Measurements from ENCODE around the gene ALG9.
"Not testable (repeated sequence)": the region's sequence is repeated elsewhere in the genome, so short reads cannot be mapped to it uniquely, and the experiment has no call there.

ALG9 gene

DNA sequence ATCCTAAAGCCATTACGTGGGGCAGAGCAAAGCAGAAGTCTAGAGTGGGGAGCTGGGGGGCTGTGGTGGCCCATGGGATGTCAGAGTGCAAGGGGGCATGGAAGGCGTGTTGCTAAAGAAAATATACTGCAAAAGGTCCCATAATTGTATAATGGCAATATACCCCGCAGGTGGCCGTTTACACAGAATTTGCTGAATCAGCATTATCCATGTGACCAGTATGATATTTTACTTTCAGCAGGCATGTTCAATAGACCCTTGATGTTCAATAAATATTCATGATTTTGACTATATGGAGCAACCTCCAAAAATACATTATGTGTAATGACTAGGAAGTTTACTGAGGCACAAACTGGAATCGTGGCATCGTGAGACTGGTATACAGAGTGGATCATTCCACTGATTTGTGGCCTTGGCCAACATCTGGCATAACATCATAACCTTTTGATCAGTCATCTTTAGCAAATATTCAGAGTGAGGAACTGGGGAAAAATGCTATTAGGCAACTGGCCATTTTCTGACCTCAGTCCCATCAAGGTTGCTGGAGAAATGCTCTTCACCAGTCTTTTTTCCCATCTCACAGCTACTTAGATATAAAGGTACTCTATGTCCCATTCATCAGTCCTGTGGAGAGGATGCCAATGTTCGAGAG, 75.9 kb downstream of the ALG9 start:
- no peak for DNase-seq (ENCODE audit: low read depth in 2 of 2)

DNA sequence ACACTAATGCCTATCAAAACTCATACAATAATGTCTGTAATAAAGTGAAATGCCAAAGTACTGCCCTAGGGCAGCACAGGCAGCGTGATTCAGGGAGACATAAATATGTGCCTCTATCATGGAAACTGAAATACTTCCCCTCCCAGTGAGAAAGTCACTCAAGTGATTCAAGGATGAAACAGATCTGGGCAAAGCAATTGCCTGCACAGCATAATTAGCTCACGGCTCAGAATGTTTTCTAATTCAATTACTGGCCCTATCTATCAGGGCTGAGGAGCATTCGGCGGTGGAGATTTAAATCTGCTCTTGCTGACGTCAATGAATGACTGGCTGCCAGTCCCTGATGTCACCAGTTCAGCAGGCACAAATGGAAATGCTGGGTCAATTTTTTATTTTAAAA, 77.5 kb downstream of the ALG9 start:
- no peak for DNase-seq (ENCODE audit: low read depth in 2 of 2)

DNA sequence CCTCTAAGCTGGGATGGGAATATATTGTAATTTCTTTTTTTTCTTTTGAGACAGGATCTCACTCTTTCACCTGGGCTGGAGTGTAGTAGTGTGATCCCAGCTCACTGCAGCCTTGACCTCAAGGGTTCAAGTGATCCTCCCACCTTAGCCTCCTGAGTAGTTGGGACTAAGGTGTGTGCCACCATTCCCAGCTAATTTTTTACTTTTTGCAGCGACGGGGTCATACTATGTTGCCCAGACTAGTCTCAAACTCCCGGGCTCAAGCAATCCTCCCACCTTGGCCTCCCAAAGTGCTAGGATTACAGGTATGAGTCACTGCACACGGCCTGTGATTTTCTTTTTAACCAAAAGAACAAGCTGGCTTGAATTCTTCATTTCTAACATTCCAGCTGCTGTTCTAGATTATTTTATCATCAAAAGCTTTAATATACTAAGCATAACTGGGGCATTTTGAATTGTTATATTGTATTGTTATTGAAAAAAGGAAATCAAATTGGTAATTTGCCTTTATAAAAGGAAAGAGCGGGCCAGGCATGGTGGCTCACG, 78.4 kb downstream of the ALG9 start:
- no peak for DNase-seq (ENCODE audit: low read depth in 2 of 2)

DNA sequence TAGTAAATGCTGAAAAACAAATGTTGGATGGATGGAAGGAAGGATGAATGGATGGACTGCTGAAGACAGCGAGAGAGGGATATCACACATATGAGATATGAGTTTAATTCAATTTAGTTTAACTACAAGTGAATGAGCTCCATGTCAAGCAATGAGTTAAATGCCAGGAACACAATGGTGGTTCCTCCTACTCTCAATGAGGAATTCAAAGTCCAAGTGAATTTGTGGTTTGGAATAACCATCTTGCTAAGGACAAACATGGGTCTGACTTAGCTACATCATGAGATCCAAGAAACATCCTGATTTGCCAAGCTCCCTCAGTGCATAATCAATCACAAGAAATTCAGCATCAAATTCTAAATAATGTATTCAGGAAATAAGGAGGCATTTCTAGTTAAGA, 79.1 kb downstream of the ALG9 start:
- DNase-seq (ENCODE audit: low read depth in 2 of 2) = no peak

DNA sequence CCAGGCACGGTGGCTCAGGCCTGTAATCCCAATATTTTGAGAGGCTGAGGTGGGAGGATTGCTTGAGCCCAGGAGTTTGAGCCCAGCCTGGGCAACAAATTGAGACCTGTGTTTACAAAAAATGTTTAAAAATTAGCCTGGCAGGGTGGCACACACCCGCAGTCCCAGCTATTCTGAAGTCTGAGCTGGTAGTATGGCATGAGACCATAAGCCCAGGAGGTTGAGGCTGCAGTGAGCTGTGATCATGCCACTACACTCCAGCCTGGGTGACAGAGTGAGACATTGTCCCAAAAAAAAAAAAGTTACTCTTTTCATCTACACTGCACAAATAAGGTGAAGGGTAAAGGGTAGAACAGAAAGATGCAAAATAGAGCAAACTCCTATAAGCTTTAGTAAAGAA, 82.9 kb downstream of the ALG9 start:
- DNase-seq (ENCODE audit: low read depth in 2 of 2) = no peak

DNA sequence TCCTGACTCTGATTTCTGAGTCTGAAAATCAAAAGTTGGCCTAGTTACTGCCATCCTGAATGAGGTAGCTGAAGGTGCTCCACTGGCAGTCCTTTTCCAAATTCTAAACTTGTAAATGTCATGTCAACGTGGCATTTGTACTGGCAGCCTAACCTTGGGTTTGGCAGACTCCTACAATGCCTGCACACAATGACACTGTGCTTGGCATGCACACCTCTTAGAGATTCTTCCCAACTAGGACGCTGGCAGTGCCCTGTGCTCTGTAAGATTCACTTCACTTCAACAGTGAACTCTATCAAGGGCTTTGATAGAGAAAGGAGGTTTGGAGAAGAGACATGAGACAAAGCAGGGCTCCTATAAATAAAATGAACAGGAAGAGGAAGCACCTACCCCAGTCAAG, 83.3 kb downstream of the ALG9 start:
- DNase-seq (ENCODE audit: low read depth in 2 of 2) = no peak

DNA sequence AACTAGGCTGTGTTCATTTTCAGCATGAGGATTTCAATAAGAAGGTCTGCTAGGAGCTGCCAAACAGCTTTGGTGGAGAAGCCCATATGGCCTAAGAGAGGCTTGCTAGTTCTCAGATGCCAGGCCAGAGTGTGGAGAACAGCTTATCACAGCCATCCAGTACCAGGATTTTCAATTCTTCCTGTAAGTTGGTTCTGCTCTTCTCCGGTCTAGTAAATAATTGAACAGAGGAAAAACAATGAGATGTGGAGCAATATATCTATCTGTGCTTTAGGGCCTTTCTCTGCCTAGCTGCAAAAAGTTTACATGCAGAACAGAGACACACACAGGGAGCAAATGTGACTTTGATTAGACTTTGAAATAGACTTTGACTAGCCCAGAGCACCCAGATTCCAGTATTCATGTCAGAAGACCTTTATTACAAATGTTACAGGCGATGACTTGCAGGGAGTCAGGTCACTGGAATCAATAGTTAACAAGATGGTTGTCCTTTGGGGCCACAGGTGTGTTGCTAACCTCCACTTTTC, 85.4 kb downstream of the ALG9 start:
- DNase-seq (ENCODE audit: low read depth in 2 of 2) = no peak

DNA sequence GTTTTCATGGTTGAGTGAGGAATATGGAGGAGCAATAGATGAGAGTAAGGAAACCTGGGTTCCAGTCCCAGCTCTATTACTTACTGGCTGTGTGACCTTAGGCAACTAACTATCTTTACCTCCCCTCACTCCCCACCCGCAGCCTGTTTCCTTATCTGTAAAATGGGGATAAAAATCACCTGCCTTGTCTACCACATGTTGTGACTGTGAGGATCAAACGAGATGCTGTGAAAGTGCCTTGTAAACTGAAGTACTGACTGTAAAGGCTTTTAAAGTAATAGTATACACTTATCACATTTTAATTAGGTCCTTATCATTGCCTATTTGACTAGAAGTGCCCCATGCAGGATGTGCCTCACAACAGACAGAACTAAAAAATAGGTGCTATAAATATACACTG, 86.3 kb downstream of the ALG9 start:
- no peak for DNase-seq (ENCODE audit: low read depth in 2 of 2)

DNA sequence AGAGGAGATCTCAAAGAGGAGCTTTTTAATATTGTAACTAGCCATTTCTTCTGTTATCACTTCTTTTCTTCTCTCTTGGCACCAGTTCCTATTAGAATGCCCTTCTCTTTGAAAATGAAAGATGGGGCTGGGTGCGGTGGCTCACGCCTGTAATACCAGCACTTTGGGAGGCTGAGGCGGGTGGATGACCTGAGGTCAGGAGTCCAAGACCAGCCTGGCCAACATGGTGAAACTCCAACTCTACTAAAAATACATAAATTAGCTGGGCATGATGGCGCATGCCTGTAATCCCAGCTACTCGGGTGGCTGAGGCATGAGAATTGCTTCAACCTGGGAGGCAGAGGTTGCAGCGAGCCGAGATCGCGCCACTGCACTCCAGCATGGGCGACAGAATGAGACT, 87.1 kb downstream of the ALG9 start:
- not testable (repeated sequence) for DNase-seq (ENCODE audit: low read depth in 2 of 2)

DNA sequence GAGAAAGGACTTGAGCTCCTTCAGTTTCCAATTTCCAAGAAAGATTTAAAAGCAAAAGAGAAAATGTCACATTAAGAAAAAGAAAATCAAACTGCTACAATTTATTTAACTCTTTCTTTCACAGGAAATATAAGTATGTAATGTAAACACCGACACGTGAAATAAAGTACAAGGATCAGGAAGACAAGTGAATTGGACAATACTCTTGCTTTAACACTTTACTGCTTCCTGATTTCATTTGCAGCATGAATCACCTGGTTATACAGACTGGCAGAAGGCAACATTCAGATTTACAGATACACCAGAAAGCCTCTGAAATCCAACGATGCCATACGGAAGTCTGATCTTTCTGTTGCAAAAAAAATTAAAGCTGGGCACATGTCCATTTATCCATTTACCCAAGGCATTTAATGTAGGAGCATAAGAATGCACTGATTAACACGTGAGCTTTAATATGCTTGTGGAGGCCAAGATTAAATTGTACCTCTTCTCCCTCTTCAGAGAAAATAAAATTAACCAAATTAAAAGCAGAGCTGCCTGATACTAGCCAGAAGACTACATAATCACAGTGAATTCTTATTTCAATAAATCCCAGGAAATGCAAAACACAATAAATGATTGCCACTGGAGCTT, 89.2 kb downstream of the ALG9 start:
- no peak for DNase-seq (ENCODE audit: low read depth in 2 of 2)

DNA sequence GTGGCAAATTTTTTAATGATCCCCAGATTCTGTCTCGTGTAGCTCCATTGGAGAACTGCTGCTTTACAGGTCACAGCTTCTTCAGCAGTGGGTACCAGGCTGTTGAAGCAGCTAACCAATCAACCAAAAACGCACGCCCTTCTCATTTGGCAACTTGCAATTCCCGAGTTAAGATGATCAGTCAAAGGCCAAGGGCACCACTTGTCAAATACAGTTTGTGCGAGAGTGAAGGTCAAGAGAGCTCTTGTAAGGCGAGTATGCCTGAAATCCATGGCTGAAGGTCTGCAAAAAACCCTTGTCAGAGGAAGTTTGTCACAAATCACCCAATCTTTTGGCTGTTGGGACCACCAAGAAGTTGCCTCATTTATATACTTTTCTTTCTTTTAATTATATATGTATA, 92.3 kb downstream of the ALG9 start:
- DNase-seq (ENCODE audit: low read depth in 2 of 2) = no peak

DNA sequence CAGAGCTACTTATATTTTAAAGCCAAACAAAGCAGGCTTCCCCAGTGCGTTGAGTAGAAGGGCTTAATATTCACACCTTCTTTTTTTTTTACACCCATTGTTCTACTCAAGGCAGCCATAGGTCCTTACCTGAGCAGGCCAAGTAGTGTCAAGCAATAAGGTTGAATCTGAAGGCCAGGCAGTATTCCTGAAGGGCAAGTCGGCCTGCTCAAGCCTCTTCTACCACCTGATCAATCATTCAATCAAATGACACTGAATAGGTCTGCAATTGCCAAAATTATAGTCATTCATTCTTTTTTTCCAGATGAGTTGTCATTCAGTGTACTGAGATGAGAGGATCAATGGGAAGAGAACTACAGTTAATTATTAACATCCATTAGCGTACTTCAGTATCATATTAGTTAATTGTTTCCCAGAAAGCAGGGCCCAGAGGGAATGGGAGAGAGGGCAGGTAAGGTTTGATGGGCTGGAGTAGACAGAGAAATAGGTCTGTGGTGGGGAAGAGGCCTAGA, 93.3 kb downstream of the ALG9 start:
- DNase-seq (ENCODE audit: low read depth in 2 of 2) = no peak

DNA sequence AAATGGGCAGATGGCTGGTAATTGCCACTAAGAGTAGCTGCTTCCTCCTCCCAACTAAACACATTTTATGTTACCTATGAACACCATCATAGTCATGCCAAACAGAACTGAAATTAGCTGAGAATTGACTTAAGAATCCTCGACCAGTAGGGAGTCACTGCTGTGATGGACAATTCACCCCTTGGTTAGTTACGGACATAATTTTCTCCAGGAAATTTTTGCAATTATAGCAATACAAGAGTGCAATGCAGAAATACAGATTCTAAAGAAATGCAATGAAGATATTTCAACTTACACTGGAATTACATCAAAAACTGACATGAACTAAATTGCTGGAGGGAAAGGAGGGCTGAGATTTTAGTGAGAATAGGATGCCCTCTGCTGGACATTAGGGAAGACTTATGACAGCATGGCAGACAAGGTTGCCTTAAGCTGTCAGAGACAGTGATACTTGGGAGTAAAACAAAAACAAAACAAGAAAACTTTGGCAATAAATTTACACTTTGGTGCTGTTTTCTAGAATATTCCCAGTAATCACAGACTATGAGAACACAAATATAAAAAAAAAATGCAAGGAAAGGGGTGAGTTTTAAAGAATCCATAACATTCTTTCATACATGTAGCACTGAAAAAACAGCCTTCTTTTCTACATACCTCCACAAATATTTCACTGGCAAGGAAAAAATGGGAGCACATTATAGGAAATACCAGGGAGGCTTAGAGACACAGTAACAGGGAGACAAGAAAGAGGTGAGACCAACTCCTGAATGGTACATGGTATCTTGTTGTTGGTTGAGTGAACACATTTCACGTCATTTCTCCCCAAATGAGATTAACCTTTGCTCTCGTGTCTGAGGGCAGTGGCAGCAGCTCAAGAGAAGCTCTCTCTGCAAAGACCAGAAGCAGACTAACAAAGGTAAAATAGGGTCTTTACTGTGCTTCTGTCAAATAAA, 94.0 kb downstream of the ALG9 start:
- DNase-seq (ENCODE audit: low read depth in 2 of 2) = peak in 1 of 2 donors; percentile 14

DNA sequence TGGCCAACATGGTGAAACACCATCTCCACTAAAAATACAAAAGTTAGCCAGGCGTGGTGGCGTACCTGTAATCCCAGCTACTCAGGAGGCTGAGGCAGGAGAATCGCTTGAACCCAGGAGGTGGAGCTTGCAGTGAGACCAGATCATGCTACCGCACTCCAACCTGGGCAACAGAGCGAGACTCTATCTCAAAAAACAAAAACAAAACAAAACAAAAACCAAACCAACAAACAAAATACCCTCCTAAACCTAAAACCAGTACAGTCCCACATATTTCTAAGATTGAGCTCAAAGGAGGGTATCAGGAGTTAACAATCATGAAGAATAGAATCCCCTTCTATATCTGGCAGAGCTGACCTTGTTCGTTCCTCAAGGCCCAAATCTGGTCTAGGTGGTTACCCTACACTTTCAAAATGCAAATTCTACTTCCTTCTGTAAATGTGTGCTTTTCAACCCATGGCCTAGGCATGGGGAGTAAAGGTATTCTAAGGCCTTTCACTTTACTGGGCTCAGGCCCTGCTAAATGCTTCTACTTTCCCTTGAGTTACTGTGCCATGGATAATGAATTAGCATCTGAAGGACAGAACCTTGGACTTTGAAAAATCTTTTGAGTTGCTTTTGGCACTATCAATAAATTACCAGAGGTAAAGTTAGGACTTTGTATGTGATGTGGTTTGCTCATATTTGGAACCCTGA, 94.8 kb downstream of the ALG9 start:
- DNase-seq (ENCODE audit: low read depth in 2 of 2) = no peak

DNA sequence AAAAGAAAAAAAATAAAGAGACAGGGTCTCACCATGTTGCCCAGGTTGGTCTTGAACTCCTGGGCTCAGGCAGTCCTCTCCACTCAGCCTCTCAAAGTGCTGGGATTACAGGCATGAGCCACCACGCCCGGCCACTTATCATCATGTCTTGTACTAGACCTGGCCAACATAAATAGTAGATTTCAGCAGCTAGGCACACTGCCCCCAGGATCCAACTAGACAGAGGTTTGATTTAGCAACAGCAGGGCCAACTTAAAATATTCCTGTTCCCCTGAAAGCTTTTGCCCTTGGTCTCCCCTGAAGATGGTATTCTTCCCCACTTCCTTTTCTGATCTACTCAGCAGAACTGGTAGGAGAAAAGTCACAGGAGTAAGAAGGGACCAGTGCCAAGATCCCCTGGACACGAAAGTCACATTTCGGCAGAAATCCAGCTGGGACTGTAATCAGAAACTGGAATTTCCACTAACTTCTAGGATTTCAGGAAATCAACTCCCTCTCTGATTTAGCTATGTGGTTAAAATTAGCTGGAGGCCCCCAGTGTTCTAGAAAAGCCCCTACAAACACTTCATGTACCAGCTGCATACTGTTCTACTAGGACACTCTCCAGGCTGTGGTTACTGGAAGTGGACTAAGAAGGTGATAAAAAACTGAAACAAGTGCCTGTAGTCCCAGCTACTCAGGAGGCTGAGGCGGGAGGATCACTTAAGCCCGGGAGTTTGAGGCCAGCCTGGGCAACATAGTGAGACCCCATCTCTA, 96.2 kb downstream of the ALG9 start:
- no peak for DNase-seq (ENCODE audit: low read depth in 2 of 2)

DNA sequence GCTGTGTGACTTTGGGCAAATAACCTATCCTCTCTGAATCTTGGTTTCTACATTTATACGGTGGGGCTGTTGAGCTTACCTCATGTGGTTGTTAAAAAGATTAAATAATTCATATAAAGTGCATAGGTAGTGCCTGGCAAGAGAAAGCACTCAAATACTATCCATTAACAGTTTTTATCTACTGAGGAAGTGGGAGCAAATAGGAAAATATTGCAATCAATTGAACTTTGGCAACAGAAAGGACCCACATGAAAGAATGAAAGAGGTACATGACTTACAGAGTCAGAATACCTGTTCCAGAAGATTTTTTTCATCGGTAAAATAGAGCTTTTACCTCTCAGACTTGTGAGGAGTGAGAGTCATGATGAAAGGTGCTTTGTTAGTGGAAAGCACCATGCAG, 98.8 kb downstream of the ALG9 start:
- no peak for DNase-seq (ENCODE audit: low read depth in 2 of 2)

DNA sequence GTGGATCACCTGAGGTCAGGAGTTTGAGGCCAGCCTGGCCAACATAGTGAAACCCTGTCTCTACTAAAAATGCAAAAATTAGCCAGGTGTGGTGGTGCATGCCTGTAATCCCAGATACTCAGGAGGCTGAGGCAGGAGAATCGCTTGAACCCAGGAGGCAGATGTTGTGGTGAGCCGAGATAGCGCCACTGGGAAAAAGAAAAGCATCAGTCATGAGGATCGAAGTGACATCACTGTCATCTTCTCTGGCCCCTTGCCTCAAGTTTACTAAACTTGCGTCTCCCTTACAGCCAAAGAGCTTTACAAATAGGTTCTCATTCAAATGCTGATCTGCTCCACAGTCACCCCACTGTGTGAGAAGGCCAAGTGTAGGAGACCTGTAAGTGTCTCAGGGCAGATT, 100.2 kb downstream of the ALG9 start:
- DNase-seq (ENCODE audit: low read depth in 2 of 2) = not testable (repeated sequence)

DNA sequence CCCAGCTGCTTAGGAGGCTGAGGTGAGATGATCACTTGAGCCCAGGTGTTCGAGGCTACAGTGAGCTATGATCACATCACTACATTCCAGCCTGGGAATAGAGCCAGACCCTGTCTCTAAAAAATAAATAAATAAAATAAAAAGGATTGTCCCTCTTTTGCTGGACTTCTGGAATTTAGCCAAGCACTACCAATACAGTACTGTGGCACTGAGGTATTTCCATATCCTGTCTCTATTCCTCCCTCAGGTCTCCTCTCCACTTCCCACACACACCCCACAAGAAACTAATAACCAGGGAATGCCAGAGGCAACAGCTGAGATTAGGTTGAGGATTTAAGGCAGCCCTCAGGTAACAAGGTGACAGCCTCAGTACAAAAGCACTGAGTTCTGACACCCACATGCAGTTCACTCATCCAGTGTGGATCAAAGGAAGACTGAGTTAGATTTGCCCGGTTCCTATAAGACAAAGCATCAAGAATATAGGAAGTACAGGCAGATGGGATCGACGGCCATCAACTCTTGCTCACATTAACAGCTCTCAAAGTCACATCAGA, 100.7 kb downstream of the ALG9 start:
- DNase-seq (ENCODE audit: low read depth in 2 of 2) = no peak

DNA sequence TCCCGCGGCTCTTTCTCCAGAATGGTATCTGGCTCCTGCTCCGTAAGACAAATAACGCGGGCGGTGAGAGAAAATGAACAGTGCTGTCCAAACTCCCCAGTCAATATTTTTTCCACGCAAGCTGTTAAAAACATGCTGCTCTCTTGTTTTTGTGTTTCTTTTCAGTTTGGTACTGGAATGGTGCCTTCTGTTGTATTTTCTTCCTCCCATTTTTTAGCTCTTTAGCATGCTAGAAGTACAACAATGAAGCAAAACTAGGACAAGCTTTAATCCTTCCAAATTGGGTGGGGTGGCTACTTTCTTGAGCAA, 104.6 kb downstream of the ALG9 start:
- no peak for DNase-seq (ENCODE audit: low read depth in 2 of 2)

DNA sequence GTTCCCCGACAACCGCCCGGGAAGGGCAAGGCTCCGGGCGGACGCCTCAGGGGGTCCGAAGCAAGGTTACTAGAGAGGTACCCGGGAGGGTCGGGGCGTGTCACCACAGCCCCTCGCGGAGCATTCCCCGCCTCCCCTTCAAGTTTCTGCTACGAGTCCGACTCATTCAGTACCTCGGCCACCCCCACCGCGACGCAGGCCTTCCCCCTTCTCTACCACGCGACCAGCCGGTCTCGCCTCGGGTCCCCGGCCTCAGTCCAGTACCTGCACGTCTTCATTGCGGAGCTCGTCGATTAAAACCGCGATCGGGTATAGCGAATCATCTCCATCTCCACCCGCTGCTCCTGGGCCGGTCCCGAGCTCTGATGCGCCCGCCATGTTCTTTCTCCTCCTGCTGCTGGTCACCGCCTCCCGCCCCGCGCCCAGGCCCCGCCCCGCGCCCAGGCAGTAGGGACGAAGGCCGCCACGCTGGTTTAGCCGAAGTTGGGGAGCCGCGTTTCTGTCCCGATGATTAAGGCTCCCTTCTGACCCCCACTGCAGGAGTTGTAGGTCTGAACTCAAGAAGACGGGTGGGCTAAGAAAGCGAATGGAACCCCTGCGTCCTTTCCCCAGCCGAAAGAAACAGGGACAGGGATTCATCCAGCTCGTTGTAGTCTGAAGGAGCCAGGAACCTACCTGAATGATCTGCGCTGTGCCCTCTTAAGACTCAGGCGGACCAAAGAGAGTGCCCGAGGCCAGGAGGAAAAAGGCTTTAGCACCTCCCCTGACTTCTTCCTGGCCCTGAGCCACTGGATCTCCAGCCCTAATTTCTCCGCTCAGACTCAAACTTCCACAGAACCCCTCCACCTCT, 105.2 kb downstream of the ALG9 start, which contains the start of gene PPP2R1B:
Gene PPP2R1B (minus strand): TSS at position 406 of the 850 bp plus-strand sequence. CDS start 28 bp downstream, at position 378.
- peak; percentile 62 to 70 for DNase-seq (ENCODE audit: low read depth in 2 of 2)
